NB4 (cell line): Measurements from ENCODE around the gene ATN1.

Experiments
- CTCF ChIP-seq: IDR thresholded peaks from one replicate; pipeline ENCODE4 v1.5.1; 2012; ENCODE audit warnings: low read depth, low read length
- MAX ChIP-seq: IDR thresholded peaks from 2 replicates; pipeline ENCODE4 v1.6.1; 2011; ENCODE audit warnings: low read depth, low read length

- TF ChIP-seq CTCF = no peak
- no peak for TF ChIP-seq MAX
Measured at GRCh38 chr12:6957741-6958608, 30.2 kb downstream of the ATN1 start.
